GM19467 (cell line): Measurements from ENCODE around the gene PRR3.

Experiments used
- ATAC-seq: cut with Tn5 transposase; IDR thresholded peaks from one replicate; pipeline ENCODE4 v1.9.1; 2021; ENCODE audit warnings: mild to moderate bottlenecking, moderate library complexity; ENCODE audit not compliant: unreplicated experiment

Gene PRR3

GRCh38 chr6:30611150-30611855 is 54.2 kb downstream of the PRR3 start:
- ATAC-seq, result no peak

GRCh38 chr6:30611856-30612194 is 54.7 kb downstream of the PRR3 start:
- no peak for ATAC-seq

GRCh38 chr6:30612213-30612612 is 55.1 kb downstream of the PRR3 start:
- no peak for ATAC-seq

GRCh38 chr6:30612687-30613248 is 55.7 kb downstream of the PRR3 start:
- ATAC-seq, result no peak
